H9 (cell line): Measurements from ENCODE around the gene PPOX. TPM values are rescaled to one million over a fixed set of nuclear protein-coding genes. Genes with fewer than 3 reads are reported as not detected.

Experiments
- DNase-seq: peaks from one replicate; pipeline ENCODE4 v3.0.0-alpha.2; 2017
- H2AFZ ChIP-seq: one replicate; pipeline ENCODE4 v1.6.1; 2013; ENCODE audit warnings: mild to moderate bottlenecking, low read length, control low read depth, moderate library complexity
- H2AK5ac ChIP-seq: 2 replicates; pipeline ENCODE4 v1.6.1; 2013; ENCODE audit warnings: low read length, control low read depth, mixed read lengths; ENCODE audit not compliant: insufficient read length
- H2BK120ac ChIP-seq: one replicate; pipeline ENCODE4 v1.6.1; 2013; ENCODE audit warnings: low read depth, mild to moderate bottlenecking, low read length, control low read depth, inconsistent platforms; ENCODE audit not compliant: poor library complexity, severe bottlenecking
- H2BK12ac ChIP-seq: 2 replicates; pipeline ENCODE4 v1.6.1; 2013; ENCODE audit warnings: low read length, control low read depth, mixed read lengths, low read depth; ENCODE audit not compliant: insufficient read length
- H2BK15ac ChIP-seq: 2 replicates; pipeline ENCODE4 v1.6.1; 2013; ENCODE audit warnings: low read depth, low read length, control low read depth
- H2BK20ac ChIP-seq: one replicate; pipeline ENCODE4 v1.6.1; 2013; ENCODE audit warnings: low read depth, mild to moderate bottlenecking, low read length, control low read depth, inconsistent platforms; ENCODE audit not compliant: poor library complexity, severe bottlenecking
- H2BK5ac ChIP-seq: 2 replicates; pipeline ENCODE4 v1.6.1; 2013; ENCODE audit warnings: low read length, control low read depth, mixed read lengths; ENCODE audit not compliant: insufficient read length
- H3K14ac ChIP-seq: 2 replicates; pipeline ENCODE4 v1.6.1; 2013; ENCODE audit warnings: low read length, control low read depth; ENCODE audit not compliant: insufficient read depth
- H3K18ac ChIP-seq: 2 replicates; pipeline ENCODE4 v1.6.1; 2013; ENCODE audit warnings: low read depth, mild to moderate bottlenecking, mixed read lengths, low read length, control low read depth; ENCODE audit not compliant: insufficient read length
- H3K23ac ChIP-seq: 2 replicates; pipeline ENCODE4 v1.6.1; 2013; ENCODE audit warnings: low read length, control low read depth, mixed read lengths, low read depth; ENCODE audit not compliant: insufficient read length
- H3K23me2 ChIP-seq: 2 replicates; pipeline ENCODE4 v1.6.1; 2013; ENCODE audit warnings: low read depth, mild to moderate bottlenecking, mixed read lengths, low read length, control low read depth; ENCODE audit not compliant: insufficient read length, poor library complexity, severe bottlenecking
- H3K27ac ChIP-seq: 2 replicates; pipeline ENCODE4 v1.5.1; 2013; ENCODE audit warnings: low read length, control low read depth, mixed read lengths, low read depth; ENCODE audit not compliant: insufficient read length
- H3K27me3 ChIP-seq: 2 replicates; pipeline ENCODE4 v1.6.1; 2013; ENCODE audit warnings: low read length, control low read depth, inconsistent platforms; ENCODE audit not compliant: insufficient read depth
- H3K4ac ChIP-seq: 2 replicates; pipeline ENCODE4 v1.6.1; 2013; ENCODE audit warnings: low read depth, mild to moderate bottlenecking, control low read depth, inconsistent platforms, low read length, moderate library complexity
- H3K4me1 ChIP-seq: 2 replicates; pipeline ENCODE4 v1.6.1; 2013; ENCODE audit warnings: low read length, control low read depth, inconsistent platforms; ENCODE audit not compliant: insufficient read depth
- H3K4me2 ChIP-seq: 2 replicates; pipeline ENCODE4 v1.6.1; 2013; ENCODE audit warnings: low read length, control low read depth, mixed read lengths; ENCODE audit not compliant: insufficient read length, insufficient read depth
- H3K56ac ChIP-seq: 2 replicates; pipeline ENCODE4 v1.6.1; 2013; ENCODE audit warnings: low read depth, mild to moderate bottlenecking, mixed read lengths, low read length, control low read depth; ENCODE audit not compliant: insufficient read length
- H3K79me1 ChIP-seq: 2 replicates; pipeline ENCODE4 v1.6.1; 2013; ENCODE audit warnings: low read depth, mild to moderate bottlenecking, moderate library complexity, low read length, control low read depth, inconsistent platforms; ENCODE audit not compliant: insufficient read depth, poor library complexity, severe bottlenecking
- H3K79me2 ChIP-seq: 2 replicates; pipeline ENCODE4 v1.6.1; 2013; ENCODE audit warnings: low read length, control low read depth, inconsistent platforms; ENCODE audit not compliant: insufficient read depth
- H3K9ac ChIP-seq: 2 replicates; pipeline ENCODE4 v1.6.1; 2013; ENCODE audit warnings: low read length, control low read depth, mixed read lengths; ENCODE audit not compliant: insufficient read length; ENCODE audit errors: extremely low read depth
- H3K9me3 ChIP-seq: one replicate; pipeline ENCODE4 v1.6.1; 2013; ENCODE audit warnings: low read depth, low read length, inconsistent platforms; ENCODE audit not compliant: control insufficient read depth
- H3T11ph ChIP-seq: one replicate; pipeline ENCODE4 v1.6.1; 2013; ENCODE audit warnings: mild to moderate bottlenecking, low read length, control low read depth, inconsistent platforms
- H4K20me1 ChIP-seq: one replicate; pipeline ENCODE4 v1.6.1; 2013; ENCODE audit not compliant: control insufficient read depth, insufficient read length, insufficient read depth
- H4K5ac ChIP-seq: 2 replicates; pipeline ENCODE4 v1.6.1; 2013; ENCODE audit warnings: low read depth, mild to moderate bottlenecking, mixed read lengths, low read length, control low read depth; ENCODE audit not compliant: insufficient read length
- H4K8ac ChIP-seq: replicated peaks from 2 replicates; pipeline ENCODE4 v1.6.1; 2013; ENCODE audit warnings: low read length, control low read depth, mixed read lengths, low read depth; ENCODE audit not compliant: insufficient read length
- H4K91ac ChIP-seq: 2 replicates; pipeline ENCODE4 v1.6.1; 2013; ENCODE audit warnings: low read depth, mild to moderate bottlenecking, moderate library complexity, mixed read lengths, low read length, control low read depth; ENCODE audit not compliant: insufficient read length
- H3K27ac Mint-ChIP-seq, 3 experiments: 2 replicates in 2 of 3; 3 replicates in 1 of 3; pipeline ENCODE4 v1.8.0; 2020 to 2021; ENCODE audit warnings: mixed read lengths in 3 of 3, mild to moderate bottlenecking in 1 of 3, moderate library complexity in 1 of 3
- H3K27me3 Mint-ChIP-seq: 2 replicates; pipeline ENCODE4 v1.8.0; 2021; ENCODE audit warnings: low read depth, mild to moderate bottlenecking, moderate library complexity, mixed read lengths
- H3K36me3 Mint-ChIP-seq, 3 experiments: 2 replicates in 2 of 3; 3 replicates in 1 of 3; pipeline ENCODE4 v1.8.0; 2020 to 2021; ENCODE audit warnings: low read depth in 3 of 3, mixed read lengths in 3 of 3; ENCODE audit not compliant: insufficient read depth in 1 of 3
- H3K4me1 Mint-ChIP-seq, 2 experiments: 2 replicates each; pipeline ENCODE4 v1.8.0; 2020; ENCODE audit warnings: mixed read lengths in 2 of 2
- H3K4me3 Mint-ChIP-seq, 2 experiments: 2 replicates in 1 of 2; 3 replicates in 1 of 2; pipeline ENCODE4 v1.8.0; 2020 to 2021; ENCODE audit warnings: mild to moderate bottlenecking in 2 of 2, mixed read lengths in 2 of 2, moderate library complexity in 1 of 2
- H3K9me3 Mint-ChIP-seq, 2 experiments: 2 replicates in 1 of 2; 3 replicates in 1 of 2; pipeline ENCODE4 v1.8.0; 2020; ENCODE audit warnings: mild to moderate bottlenecking in 2 of 2, mixed read lengths in 2 of 2, moderate library complexity in 1 of 2
- whole genome bisulfite sequencing: extraction: QIAGEN DNeasy Blood & Tissue Kit; methylation state at CpG from one replicate; pipeline ENCODE4 v1.1.7; 2013; ENCODE audit warnings: missing lambda C conversion rate, low lambda C conversion rate, mixed read lengths; ENCODE audit not compliant: insufficient read length; ENCODE audit errors: extremely low coverage; 5-methylcytosine and 5-hydroxymethylcytosine counted together
- total RNA-seq: library from RNA; stranded (reverse); gene quantifications from 2 replicates; pipeline ENCODE4 v1.2.1, GENCODE V29; 2021
- TF ChIP-seq, protein P1 (sequence below): fragments of 200-600 bp; sonication (generic); conservative IDR thresholded peaks from 3 replicates; pipeline ENCODE4 v1.8.0; 2021; ENCODE audit warnings: antibody characterized with exemption, mild to moderate bottlenecking

The PPOX gene
- total RNA-seq, 1 experiment from 2014 or later, result 39.8 TPM

DNA sequence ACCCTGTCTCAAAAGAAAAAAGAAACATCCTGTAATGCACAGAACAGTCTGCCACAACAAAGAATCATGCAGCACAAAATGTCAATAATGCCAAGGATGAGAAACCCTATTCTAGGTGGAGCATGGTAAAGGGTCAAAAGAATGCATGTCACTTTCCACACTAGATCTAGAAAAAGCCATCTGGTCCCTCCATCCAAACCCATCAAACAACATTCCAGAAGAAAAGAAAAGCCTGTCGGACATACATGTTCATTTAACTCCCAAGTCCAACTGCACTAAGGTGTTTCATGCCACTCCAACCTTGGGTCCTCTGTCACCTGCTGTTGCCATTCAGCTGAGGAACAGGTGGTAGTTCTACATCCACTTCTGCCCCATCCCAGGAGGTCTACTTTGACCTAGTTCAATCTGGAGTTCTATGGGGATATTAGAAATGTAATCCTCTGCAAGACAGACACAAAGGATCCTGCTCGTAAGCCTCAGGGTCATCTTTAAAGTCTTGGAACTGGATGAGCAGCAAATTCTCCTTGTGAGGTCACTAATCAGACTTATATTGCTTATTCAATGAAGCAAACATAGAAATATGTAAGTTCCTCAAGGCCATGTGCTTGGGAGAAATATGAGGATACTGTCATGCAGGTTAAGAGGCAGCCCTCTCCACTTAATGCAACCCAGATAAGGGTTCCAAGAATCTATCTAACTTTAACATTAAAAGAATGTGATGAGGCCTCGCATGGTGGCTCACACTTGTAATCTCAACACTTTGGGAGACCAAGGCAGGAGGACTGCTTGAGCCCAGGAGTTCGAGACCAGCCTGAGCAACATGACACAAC lies 37.4 kb upstream of the PPOX start:
- no peak for DNase-seq
- Mint-ChIP-seq H3K36me3 (peaks cover 19 to 58% (median 56%) of the 10 kb centered on the region in 3 experiments; a peak in 6 of 7 replicates), H3K4me1 (peaks cover 18 to 19% of the 10 kb centered on the region in 2 experiments), H3K4me3 (no peak overlapping the region), H3K27me3 (no peaks in the 10 kb centered on the region), H3K27ac (no peak overlapping the region), H3K9me3 (no peaks in the 10 kb centered on the region; a peak in 1 of 5 replicates)
- Histone ChIP-seq H2AFZ (no peak overlapping the region), H2AK5ac (no peak overlapping the region), H4K8ac (no peak overlapping the region), H3K18ac (no peak overlapping the region), H3K9me3 (no peaks in the 10 kb centered on the region), H3K4me2 (no peak overlapping the region), H3K56ac (no peak overlapping the region), H3K27ac (no peak overlapping the region), H2BK12ac (no peak overlapping the region), H4K20me1 (no peaks in the 10 kb centered on the region), H3K27me3 (no peaks in the 10 kb centered on the region), H3K79me2 (0 out of 2 replicates have a peak, but pooled peaks cover 4% of the 10 kb centered on the region), H2BK20ac (no peak overlapping the region), H3K14ac (no peak overlapping the region), H3K79me1 (peaks cover 5% of the 10 kb centered on the region), H2BK15ac (no peak overlapping the region), H3K23me2 (peaks cover 13% of the 10 kb centered on the region), H3K4ac (no peak overlapping the region), H3T11ph (no peak overlapping the region), H4K91ac (no peak overlapping the region), H4K5ac (no peak overlapping the region), H3K4me1 (no peaks in the 10 kb centered on the region), H3K23ac (no peak overlapping the region), H2BK5ac (no peak overlapping the region), H3K9ac (no peak overlapping the region), H2BK120ac (no peak overlapping the region)
- TF ChIP-seq, protein P1, sequence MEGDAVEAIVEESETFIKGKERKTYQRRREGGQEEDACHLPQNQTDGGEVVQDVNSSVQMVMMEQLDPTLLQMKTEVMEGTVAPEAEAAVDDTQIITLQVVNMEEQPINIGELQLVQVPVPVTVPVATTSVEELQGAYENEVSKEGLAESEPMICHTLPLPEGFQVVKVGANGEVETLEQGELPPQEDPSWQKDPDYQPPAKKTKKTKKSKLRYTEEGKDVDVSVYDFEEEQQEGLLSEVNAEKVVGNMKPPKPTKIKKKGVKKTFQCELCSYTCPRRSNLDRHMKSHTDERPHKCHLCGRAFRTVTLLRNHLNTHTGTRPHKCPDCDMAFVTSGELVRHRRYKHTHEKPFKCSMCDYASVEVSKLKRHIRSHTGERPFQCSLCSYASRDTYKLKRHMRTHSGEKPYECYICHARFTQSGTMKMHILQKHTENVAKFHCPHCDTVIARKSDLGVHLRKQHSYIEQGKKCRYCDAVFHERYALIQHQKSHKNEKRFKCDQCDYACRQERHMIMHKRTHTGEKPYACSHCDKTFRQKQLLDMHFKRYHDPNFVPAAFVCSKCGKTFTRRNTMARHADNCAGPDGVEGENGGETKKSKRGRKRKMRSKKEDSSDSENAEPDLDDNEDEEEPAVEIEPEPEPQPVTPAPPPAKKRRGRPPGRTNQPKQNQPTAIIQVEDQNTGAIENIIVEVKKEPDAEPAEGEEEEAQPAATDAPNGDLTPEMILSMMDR, result no peak
- WGBS, result no CpG with 5 or more reads among the region's 4 CpGs
